Non-pigmented ciliary epithelial cell (primary cell): ENCODE results near the gene FAM117A.
"Not testable (repeated sequence)": the region's sequence is repeated elsewhere in the genome, so short reads cannot be mapped to it uniquely, and the experiment has no call there.

ENCODE experiments used
- DNase-seq: peaks from one replicate; pipeline ENCODE4 v3.0.0-alpha.2; 2010; ENCODE audit warnings: low read depth

The FAM117A gene

GRCh38 chr17:49677933-49678847 lies 85.7 kb downstream of the FAM117A start, which contains the start of gene SPOP:
Gene SPOP, minus strand, starts transcription at chr17:49678097. Its CDS starts 55,287 bp downstream, at chr17:49622810.
- DNase-seq = peak; percentile 98

GRCh38 chr17:49677134-49677932 lies 86.6 kb downstream of the FAM117A start:
- peak; percentile 75 for DNase-seq

- DNase-seq = no peak
These were observed 87.6 kb downstream of the FAM117A start for GRCh38 chr17:49676276-49676868.

- DNase-seq = no peak
These were observed 89.4 kb downstream of the FAM117A start for GRCh38 chr17:49674507-49674906.

- DNase-seq = not testable (repeated sequence)
These were observed 90.3 kb downstream of the FAM117A start for GRCh38 chr17:49673679-49674078.

- DNase-seq = no peak
These were observed 93.3 kb downstream of the FAM117A start for GRCh38 chr17:49670641-49671040.

- DNase-seq = no peak
These were observed 93.9 kb downstream of the FAM117A start for GRCh38 chr17:49670002-49670401.

GRCh38 chr17:49667854-49668253 lies 96.1 kb downstream of the FAM117A start:
- DNase-seq = no peak

- DNase-seq = no peak
These were observed 99.2 kb downstream of the FAM117A start for GRCh38 chr17:49664706-49665211.
